ENCODE data around the gene SNX12.
"Not testable (repeated sequence)": the region's sequence is repeated elsewhere in the genome, so short reads cannot be mapped to it uniquely, and the experiment has no call there.

SNX12 gene

DNA sequence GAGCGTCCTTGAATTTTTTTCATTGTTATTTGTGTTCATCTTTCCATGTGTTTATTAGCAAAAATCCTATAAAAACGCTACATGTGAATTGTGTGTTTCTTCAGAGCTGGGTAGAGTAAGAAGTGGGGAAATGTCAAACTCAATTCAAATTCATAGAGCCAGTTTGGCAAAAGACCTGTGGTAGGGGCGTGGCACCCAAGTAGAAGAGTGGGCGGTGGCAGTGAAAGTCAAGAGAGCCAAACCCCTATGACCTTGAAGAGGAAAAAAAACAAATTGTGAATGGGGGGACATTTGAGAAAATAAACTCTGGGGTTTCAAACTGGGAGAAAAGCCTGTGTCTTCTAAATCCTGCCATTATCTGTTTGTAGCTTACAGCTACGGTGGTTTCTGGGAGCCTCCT, 23.1 kb upstream of the SNX12 start:
- DNase-seq (ENCODE audit: low read depth): no peak

GRCh38 chrX:71085900-71086299, 17.8 kb upstream of the SNX12 start:
- no peak for DNase-seq (ENCODE audit: low read depth)

DNA sequence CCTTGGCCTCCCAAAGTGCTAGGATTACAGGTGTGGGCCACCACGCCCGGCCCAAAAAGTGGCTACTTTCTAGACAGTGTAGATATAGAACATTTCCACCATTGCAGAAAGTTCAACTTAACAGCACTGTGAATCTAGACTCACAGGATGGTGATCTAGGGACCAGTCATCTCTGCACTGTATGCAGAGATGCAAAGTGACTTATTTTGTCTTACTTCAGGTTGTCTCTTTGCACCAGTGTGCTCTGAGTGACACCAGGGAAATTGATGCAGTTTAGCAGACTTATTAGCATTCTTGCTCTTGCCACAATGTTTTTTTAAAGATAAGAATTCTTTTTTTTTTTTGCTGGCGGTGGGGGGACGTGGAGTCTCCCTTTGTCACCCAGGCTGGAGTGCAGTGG, 14.7 kb upstream of the SNX12 start:
- DNase-seq (ENCODE audit: low read depth): no peak

GRCh38 chrX:71082124-71082647, 14.1 kb upstream of the SNX12 start:
- no peak for DNase-seq (ENCODE audit: low read depth)

DNA sequence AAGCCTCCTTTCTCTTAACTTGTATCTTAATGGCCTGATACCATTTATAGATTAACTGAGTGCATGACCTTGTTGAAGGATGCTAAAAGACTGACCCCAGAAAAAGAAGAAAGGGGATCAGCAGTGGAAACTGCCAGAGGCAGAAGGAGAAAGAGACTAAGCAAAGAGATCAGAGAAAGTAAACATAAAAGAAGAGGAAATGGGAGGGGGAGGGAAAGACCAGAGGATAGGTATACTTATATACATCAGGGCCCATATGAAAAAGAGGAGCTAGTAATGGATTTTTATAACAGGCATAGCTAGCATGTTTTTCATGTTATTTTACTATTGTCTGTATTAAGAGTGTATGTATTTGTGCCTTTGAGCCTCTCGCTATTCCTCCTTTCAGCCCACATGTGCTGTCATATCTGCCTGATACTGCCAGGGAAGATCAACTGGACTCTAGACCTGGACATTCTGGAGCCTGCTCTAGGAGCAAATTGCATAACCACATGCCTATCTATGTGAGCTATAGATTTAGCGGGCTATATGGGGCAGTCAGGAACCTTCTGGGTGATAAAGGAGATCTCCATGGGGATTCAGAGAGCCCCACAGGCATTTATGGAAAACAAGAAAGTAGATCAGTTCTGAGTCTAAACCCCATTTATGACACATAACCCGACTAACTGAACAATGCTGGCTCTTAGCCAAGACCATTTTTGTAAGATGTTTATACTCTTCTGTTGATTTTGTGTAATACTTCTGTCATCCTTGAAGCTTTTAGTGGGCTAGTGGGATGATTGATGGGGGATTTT, 13.4 kb upstream of the SNX12 start:
- DNase-seq (ENCODE audit: low read depth): peak; percentile 15

- no peak for DNase-seq (ENCODE audit: low read depth)
Observed at GRCh38 chrX:71070531-71070930, 2.4 kb upstream of the SNX12 start.

GRCh38 chrX:71067712-71068043, 456 bp downstream of the SNX12 start:
- DNase-seq (ENCODE audit: low read depth): no peak

DNA sequence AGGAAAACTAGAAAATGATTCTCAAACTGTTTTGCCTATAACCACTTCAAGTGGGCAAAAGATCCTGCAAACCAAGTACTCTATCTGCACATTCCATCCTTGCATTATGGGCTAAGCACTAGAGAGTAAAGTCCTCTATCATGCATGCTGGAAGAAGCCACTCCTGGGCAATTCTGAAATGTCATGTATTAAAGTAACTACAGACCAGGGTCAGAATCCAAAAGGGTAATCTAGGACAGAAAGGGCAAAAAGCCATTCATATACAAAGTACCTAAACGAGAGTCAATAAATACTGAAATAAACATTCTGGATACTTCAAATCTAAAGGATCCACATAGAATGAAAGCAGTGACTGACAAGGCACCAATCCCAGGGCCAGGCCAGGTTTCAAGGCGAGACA, 1.0 kb downstream of the SNX12 start:
- no peak for DNase-seq (ENCODE audit: low read depth)

DNA sequence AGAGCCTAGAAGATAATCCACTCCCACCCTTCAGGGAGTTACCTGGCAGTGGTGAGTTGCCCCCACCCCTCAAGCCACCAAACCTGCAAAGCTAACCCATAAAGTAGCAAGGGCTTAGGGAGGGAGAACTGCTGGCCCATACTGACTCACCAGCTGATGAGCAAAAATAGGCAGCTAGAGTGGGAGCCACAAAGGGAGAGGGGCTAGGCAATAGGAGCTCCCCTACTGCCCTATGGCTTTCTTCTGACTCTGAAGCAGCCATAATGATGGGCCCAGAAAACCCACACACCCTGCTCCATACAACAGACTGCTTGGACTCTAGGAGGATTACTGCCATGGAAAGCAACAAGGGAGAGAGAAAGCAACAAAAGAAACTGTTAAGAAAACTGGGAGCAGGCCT, 8.0 kb downstream of the SNX12 start:
- DNase-seq (ENCODE audit: low read depth): no peak

DNA sequence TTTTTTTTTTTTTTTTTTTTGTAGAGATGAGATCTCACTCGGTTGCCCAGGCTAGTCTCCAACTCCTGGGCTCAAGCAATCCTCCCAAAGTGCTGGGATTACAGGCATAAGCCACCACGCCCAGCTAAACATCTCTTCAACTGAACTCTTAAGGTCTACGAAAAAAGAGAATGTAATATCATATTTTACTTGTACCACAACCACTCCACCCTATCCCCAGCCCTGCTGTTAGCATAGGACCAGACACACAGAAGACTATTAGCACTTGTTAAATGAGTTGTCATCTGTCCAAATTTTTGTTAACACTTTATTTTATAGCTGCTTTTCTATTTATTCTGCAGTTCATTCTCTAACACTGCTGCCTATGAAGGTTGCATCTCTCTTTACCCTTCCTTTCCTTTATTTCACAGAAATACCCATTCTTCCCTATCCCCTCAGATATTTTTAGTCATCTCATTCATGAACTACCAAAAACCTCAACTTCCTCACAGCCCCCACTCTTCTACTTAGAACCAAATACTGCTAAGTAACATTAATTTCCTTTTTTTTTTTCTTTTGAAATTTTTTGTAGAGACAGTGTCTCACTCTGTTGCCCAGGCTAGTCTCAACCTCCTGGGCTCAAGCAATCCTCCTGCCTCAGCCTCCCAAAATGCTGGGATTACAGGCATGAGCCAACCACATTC, 10.1 kb downstream of the SNX12 start:
- DNase-seq (ENCODE audit: low read depth): no peak

- DNase-seq (ENCODE audit: low read depth): peak; percentile 7
Observed at GRCh38 chrX:71056867-71057266, 11.3 kb downstream of the SNX12 start.

- DNase-seq (ENCODE audit: low read depth): no peak
Observed at GRCh38 chrX:71053217-71053621, 14.9 kb downstream of the SNX12 start.

DNA sequence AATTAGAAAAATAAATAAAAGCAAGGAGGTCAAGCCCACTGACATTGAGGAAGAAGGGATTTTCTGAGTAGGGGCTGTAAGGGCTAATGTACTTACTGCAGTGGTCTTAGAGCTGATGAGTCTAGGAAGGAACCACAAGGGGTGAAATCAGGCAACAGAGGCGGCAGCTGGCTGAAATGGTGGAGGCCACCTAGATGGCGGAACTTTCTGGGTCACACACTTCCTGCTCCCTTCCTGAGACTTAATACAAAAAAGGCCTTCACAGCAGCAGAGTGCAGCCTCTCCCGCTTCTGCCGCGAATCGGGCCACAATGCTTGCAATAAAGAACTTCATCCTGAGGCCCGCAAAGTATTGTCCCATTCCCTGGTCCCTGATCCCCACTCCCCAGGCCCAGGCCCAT, 15.4 kb downstream of the SNX12 start:
- no peak for DNase-seq (ENCODE audit: low read depth)

GRCh38 chrX:71047891-71048290, 20.2 kb downstream of the SNX12 start:
- DNase-seq (ENCODE audit: low read depth): not testable (repeated sequence)

DNA sequence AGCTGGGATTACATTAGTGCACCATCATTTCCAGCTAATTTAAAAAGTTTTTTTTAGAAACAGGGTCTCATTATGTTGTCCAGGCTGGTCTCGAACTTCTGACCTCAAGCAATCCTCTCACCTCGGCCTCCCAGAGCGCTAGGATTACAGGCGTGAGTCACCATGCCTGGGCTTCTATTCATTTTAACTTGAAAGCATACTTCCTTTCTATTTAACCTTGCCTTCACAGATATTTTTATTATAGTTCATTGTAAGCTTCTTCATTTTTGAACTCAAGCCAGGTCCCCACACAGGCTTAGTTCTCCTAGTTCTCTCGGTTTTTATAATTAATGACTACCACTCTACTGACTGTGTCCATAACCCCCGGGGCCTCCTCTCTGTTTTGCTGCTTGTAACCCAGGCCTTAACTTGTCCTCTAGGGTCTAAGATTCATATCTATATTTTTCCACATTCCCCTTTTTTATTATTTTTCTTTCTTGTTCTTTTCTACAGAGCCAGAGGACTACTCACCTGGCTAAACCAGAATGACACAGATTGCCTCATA, 50.7 kb downstream of the SNX12 start:
- DNase-seq (ENCODE audit: low read depth): peak; percentile 66

All from EH (cell line).